ENCODE measurements around the gene SNRPD3.
"Not testable (repeated sequence)": the region's sequence is repeated elsewhere in the genome, so short reads cannot be mapped to it uniquely, and the experiment has no call there.

Gene SNRPD3

GRCh38 chr22:24590596-24591173 lies 34.9 kb downstream of the SNRPD3 start:
- no peak for TF ChIP-seq CTCF (IDR thresholded peaks at IDR 0.05; ENCODE audit: low read depth, low read length)
- in situ Hi-C loops (cut with HindIII; ENCODE audit: low sequenced_read_pairs): no loop called here
- no peak overlapping the region for H3K4me3 ChIP-seq (ENCODE audit: low read depth, low read length)
- DNase-seq (ENCODE audit: low read depth, low spot score): no peak

GRCh38 chr22:24591286-24591830 lies 35.6 kb downstream of the SNRPD3 start:
- no peak for TF ChIP-seq CTCF (IDR thresholded peaks at IDR 0.05; ENCODE audit: low read depth, low read length)
- H3K4me3 ChIP-seq (ENCODE audit: low read depth, low read length): no peak overlapping the region
- no peak for DNase-seq (ENCODE audit: low read depth, low spot score)
- in situ Hi-C loops (cut with HindIII; ENCODE audit: low sequenced_read_pairs): no loop called here

GRCh38 chr22:24592058-24592850 lies 36.5 kb downstream of the SNRPD3 start:
- in situ Hi-C loops (cut with HindIII; ENCODE audit: low sequenced_read_pairs): no loop called here
- H3K4me3 ChIP-seq (ENCODE audit: low read depth, low read length): peak overlapping the region; percentile 52
- no peak for TF ChIP-seq CTCF (IDR thresholded peaks at IDR 0.05; ENCODE audit: low read depth, low read length)
- no peak for DNase-seq (ENCODE audit: low read depth, low spot score)

- TF ChIP-seq CTCF (IDR thresholded peaks at IDR 0.05; ENCODE audit: low read depth, low read length): no peak
- H3K4me3 ChIP-seq (ENCODE audit: low read depth, low read length): peak within 1 kb of the TSS; percentile 52
- peak; percentile 85 for DNase-seq (ENCODE audit: low read depth, low spot score)
- in situ Hi-C loops (cut with HindIII; ENCODE audit: low sequenced_read_pairs): no loop called here
These were observed 37.2 kb downstream of the SNRPD3 start, which contains the start of gene LRRC75B for GRCh38 chr22:24592851-24593558. LRRC75B (minus strand) TSS chr22:24593073; CDS start chr22:24593039, 34 bp downstream.

- DNase-seq (ENCODE audit: low read depth, low spot score); in situ Hi-C loops (cut with HindIII; ENCODE audit: low sequenced_read_pairs): not testable (repeated sequence)
- H3K4me3 ChIP-seq (ENCODE audit: low read depth, low read length): peak overlapping the region; percentile 47
These were observed 37.7 kb downstream of the SNRPD3 start for GRCh38 chr22:24593559-24593835.

- no peak for TF ChIP-seq CTCF (IDR thresholded peaks at IDR 0.05; ENCODE audit: low read depth, low read length)
- H3K4me3 ChIP-seq (ENCODE audit: low read depth, low read length): no peak overlapping the region
- in situ Hi-C loops (cut with HindIII; ENCODE audit: low sequenced_read_pairs): no loop called here
- DNase-seq (ENCODE audit: low read depth, low spot score): no peak
These were observed 38.2 kb downstream of the SNRPD3 start for GRCh38 chr22:24593836-24594568.
